Stimulated activated CD4-positive, alpha-beta T cell treated with anti-CD3 and anti-CD28 coated beads, Interleukin-1b, Interleukin-23, amount 100 ng/mL, for 24 hours (primary cell): Measurements from ENCODE around the gene TLCD3A.
"Not testable (repeated sequence)": the region's sequence is repeated elsewhere in the genome, so short reads cannot be mapped to it uniquely, and the experiment has no call there.

Experiments
- DNase-seq, 4 experiments: peaks; one replicate each; pipeline ENCODE4 v3.0.0-alpha.2; 2020; ENCODE audit warnings: low read depth in 4 of 4, low spot score in 1 of 4

TLCD3A gene

DNA sequence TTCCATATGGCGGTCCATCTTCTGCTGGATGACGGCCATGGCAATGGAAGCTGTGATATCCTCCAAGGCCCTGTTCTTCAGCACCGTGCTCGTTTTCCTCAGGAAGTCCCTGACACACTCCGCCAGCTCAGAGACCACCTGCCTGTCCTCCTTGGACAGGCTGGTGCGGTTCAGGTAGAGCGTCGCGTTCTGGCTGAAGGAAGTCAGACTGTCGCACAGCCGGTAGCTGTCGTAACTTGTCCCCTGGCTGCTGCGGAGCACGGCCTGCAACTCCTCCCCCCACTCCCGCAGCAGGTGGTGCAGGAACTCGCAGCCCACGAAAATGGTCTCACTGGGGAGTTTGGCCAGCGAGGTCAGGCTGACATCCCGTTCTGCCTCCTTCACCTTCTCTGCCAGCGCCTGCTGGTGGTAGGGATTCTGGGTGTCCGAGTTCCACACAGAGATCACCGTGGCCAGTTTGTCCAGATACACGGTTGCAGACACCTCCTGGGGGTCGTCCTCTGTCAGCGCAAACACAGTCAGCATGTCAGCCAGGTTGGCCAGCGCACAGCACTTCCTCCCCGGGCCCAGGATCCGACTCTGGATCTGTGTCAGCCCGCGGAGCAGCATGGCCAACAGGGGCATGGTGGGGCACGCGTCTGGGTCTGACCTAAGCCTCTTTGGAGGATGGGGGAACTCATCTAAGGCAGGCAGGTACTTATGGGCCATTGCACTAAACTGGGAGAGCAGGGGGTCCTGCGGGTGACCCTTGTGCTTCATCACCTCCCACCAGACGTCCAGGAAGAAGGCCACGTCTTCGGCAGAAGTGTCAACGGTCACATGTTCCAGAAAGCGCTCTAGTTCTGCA, 14.6 kb downstream of the TLCD3A start:
- DNase-seq: no peak

DNA sequence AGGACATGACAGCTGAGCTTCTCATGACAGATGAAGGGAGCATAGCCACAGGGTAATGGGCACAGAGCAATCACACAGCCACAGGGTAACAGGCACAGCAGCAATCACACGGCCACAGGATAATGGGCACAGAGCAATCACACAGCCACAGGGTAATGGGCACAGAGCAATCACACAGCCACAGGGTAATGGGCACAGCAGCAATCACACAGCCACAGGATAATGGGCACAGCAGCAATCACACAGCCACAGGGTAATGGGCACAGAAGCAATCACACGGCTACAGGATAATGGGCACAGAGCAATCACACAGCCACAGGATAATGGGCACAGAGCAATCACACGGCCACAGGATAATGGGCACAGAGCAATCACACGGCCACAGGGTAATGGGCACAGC, 16.2 kb downstream of the TLCD3A start:
- DNase-seq: not testable (repeated sequence)

DNA sequence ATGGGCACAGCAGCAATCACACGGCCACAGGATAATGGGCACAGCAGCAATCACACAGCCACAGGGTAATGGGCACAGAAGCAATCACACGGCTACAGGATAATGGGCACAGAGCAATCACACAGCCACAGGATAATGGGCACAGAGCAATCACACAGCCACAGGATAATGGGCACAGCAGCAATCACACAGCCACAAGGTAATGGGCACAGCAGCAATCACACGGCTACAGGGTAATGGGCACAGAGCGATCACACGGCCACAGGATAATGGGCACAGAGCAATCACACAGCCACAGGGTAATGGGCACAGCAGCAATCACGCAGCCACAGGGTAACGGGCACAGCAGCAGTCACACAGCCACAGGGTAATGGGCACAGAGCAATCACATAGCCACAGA, 17.0 kb downstream of the TLCD3A start:
- not testable (repeated sequence) for DNase-seq

DNA sequence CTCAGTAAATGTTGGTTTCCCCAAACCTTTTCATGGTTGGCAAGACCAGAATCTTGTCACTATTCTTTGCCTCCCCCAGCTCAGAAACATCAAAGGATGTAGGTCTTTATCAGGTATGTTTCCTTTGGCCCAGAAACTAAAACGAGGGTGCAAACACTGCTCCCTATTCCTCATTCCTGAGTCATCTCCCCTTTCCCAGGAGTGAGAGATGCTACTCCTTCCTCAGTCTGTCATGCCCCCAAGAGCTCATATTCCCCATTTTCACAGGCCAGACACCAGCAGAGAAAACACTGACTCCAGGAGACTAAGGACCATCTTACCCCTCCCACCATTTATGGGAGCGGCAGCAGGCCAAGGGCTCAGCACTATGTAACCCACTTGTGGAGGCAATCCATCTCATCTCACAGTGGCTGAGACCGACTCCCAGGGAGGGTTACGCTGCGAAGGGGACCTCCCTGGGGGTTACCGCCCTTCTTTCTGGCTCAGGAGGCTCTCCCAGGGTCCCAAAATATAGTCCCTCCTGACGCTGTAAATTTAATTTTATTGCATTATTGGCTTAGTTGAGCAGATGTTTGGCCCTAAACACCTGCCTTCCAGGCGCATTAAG, 18.1 kb downstream of the TLCD3A start:
- DNase-seq: no peak

DNA sequence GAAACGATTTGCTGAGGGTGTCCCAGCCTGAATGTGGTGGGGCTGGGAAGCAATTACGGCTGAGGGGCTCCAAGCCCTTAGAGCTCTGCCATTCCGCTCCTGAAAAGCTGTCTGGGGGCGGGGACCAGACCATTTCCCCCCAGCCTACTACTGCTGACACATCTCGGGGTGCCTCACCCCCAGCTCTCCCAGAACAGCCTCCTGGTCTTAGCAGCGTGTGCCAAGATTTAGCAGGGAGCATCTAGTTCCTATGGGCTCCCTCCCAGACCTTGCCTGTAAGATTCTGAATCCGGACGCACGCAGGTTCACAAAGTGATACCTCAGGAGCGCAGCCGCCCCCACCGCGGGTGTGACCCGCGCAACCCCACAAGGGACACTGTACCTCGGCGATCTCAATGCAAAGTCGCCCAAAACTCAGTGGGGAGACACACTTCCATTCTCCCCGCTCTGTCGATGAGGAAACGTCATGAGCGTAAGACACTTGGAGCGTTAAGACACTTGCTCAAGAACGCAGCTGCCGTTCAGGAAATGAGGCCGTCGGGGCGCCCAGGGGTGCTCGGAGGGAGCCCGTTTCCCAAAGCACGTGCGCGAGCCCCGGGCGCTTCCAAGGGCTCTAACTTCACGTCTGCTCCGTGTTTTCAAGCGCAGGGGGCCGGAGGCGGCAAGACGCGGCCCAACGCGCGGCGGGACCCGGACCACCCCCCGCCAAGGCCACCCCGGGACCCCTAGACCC, 19.0 kb downstream of the TLCD3A start:
- DNase-seq: peak in 1 of 4 experiments; percentile 31

DNA sequence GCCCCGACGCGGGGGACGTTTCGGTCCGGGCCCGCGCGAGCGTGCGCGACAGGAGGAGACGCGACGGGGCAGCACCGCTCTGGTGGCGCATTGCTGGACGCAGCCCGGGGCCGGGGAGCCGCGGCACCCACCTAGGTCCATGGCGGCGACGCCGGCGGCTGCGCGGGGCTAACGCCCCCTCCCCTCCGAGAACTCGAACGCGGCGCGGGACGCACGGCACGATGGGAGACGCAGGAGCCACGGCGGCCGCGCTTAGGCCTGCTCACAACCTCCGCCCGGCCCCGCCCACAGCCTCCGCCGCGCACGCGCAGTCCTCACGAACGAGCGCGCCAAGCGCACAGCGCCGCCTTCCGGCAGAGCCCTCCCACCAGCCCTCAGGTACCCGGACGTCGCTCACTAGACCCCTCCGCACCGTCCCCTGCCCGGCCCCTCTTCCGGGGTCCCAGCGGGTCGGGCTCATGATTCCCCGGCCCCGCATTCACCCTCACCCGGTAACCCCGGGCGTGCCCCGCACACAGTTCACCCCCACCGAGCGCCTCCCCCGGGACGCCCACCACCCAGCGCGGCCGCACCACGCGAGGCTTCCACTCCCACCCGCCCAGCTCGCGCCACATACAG, 19.7 kb downstream of the TLCD3A start, which contains the start of gene GEMIN4:
TSS of gene GEMIN4 (minus strand) at position 263 of the 618 bp plus-strand sequence. CDS start at position 141, 122 bp downstream.
- peak; percentile 94 to 100 (median 98) for DNase-seq

DNA sequence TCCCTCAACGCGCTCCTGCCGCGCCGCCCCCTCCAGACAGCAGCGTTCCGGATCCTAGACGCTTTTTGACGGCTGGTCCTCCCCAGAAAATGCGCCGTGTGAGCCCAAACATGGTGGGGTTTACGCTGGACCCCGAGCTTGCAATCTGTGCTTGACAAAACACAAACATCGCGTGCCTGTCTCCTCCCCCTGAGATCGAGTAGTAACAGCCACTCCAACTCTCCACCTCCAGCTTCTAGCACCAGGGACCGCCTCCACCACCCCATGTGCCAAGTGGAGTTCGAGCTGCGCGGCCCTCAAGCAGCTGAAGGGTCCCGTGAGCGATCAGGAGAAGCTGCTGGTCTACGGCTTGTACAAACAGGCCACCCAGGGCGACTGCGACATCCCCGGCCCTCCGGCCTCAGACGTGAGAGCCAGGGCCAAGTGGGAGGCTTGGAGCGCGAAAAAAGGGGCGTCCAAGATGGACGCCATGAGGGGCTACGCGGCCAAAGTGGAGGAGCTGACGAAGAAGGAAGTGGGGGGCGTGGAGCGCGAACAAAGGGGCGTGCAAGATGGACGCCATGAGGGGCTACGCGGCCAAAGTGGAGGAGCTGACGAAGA, 20.3 kb downstream of the TLCD3A start:
- no peak for DNase-seq

DNA sequence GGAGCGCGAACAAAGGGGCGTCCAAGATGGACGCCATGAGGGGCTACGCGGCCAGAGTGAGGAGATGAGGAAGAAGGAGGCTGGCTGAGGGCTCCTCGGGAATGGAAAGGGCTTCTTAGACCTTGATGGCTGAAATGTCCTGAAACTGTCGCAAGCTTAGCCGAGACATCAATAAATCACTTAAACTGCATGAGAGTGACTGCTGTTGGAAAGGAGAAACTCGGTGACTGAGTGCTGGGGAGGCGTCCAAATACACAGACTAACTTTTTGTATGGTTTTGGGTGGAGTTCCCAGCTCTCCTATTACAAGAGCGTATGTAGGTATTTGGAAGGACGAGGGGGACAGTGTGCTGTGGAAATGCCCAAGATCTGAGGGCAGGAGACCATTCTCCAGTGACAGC, 21.0 kb downstream of the TLCD3A start:
- DNase-seq: no peak

DNA sequence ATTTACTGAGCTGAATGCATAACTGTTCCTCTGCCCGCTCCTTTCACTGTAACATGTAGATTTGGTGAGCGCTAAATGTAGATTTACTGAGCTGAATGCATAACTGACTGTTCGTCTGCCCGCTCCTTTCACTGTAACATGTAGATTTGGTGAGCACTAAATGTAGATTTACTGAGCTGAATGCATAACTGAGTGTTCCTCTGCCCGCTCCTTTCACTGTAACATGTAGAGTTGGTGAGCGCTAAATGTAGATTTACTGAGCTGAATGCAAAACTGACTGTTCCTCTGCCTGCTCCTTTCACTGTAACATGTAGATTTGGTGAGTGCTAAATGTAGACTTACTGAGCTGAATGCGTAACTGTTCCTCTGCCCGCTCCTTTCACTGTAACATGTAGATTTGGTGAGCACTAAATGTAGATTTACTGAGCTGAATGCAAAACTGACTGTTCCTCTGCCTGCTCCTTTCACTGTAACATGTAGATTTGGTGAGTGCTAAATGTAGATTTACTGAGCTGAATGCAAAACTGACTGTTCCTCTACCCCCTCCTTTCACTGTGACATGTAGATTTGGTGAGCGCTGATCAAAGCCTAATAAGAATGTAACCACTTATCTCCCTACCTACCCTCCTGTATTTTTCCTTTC, 23.0 kb downstream of the TLCD3A start:
- DNase-seq: not testable (repeated sequence)

DNA sequence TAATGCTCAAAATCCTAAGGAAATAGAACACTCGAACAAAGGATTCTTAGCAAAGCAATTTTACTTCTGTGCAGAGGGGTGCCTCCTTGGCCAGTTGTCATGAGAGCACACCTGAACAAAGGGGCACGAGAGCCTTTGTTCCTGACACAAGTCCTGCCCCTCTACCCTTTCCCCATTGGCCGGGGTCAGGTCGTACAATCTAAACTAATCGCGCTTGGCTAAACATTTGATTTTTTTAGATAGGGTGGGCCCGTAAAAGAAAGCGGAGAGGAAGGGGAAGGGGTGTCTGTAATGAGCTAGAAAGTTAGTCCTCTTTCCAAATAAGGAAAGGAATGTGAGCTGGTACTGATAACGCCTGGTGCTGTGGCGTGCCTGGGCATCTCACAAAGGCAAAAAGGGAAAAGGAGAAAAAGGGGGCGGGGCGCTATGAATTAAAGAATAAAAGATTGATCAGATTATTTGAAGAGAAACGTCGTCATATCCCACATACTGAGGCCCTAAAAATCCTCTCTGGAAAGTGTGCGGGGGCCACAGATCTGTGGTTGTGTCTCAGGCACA, 23.7 kb downstream of the TLCD3A start:
- DNase-seq: not testable (repeated sequence)

DNA sequence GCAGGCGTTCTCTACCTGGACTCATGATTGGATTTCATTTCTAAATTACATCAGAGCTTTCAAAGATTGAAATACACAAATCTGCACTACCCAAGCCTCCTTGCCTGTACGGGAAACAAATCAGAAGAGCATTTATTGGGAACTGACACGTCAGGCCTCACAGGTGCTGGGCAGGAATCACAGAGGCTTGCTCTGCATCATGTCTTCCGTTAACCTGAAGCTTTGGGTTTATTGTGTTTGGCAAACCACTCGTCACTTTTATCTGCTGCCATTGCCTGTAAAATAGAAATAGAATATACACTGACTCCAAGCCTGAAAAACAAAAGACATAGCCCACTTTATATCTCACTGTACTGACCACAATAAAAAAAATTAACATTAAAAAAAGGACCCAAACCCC, 27.6 kb downstream of the TLCD3A start:
- DNase-seq: no peak

DNA sequence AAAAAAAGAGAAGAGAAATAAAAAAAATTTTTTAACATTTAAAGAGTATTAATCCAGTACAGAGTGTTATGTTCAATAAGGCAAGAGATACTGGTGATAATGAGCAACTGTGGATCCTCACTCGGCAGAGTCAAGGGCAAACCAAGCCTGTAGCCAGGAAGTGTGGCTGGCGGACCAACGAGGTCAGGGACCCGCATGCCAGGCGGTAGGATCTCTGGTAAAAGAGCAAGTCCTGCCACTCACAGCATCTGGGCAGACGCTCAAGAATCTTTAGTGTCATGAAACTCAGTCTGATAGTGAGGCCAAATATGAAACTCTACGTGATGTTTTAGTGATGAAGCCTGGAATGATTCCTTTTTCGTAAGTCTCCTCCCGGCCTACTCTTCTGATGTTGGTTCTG, 28.0 kb downstream of the TLCD3A start:
- no peak for DNase-seq

DNA sequence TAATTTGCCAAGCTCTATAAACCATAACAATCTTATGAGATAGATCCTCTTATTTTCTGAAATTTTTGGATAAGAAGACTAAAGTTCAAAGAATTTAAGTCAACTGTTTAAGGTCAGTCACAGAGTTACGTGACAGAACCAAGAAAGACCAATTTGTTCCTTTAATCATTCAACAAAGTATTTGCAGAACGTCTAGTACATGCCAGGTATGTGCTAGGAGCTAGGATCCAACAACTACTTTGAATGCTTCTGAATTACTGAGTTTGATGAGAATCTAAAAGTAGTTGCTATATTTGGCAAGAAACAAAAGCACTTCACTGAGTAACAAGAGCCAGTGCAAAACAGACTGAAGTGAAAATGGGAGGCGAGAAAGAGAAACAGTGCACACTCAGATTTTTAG, 34.7 kb downstream of the TLCD3A start:
- no peak for DNase-seq

DNA sequence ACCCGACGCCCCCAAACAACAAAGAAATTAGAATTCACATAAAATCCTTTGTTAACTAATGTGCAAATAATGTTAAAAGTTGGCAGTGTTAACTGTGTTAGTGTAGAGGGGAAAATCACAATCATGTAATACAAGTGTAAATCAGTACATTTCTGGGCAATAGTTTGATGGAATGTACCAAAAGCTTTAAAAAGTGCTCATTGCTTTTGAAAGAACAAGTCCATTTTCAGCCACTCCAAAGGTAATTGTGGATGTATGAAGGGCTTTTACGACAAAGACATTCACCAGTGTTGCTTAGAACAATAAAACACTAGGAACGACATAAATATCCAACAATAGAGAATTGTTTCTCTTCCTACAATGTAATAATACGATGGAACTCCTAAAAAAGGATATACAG, 40.6 kb downstream of the TLCD3A start:
- no peak for DNase-seq

DNA sequence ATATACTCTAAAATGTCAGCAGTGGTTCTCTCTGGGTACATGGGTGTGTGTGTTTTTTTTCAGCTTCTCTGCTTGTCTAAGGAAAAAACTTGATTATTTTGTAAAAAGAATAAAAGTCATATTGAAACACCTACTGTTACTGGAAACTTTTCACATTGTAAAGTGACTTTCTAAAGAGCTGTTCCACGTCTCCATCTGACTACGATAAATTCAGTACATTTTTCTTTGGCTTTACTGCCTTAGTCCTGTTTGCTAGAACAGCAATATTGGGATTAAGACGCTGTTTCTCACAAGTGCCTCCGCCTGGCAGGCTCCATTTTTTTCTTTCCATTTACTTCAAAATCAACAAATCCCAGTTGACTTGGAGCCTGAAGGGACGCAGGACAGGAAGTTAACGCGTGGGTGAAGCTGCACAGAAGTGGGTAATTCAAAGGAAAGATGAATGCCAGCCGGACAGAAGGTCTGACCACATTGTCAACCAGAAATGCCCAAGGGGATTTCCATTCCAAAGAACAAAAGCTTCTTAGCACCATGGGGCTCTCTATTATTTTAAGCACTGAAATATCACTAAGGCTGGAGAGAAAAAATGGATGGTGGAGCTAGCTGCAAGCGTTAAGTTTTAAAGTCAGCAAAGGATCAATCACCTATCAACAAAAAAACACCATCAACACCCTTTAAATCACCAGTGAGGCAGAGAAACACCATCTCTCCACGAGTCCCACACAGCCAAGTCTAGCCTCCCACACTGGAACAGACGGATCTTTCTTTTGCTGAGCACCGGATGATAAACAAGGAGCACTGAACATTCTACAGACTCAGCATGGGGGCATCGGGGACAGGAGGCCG, 41.3 kb downstream of the TLCD3A start:
- no peak for DNase-seq

DNA sequence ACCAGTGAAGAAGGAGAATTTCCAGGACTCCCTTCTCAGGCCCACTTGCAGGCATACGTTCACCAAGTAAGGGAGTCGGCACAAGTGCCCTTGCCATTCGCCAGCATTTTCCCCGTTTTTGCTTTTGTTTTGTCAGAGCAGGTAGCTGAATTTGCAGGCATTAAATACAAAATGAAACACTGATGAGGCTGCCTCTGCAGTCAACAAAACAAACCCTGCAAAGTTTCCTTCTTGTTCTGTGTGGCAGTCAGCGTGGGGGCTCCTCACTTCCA, 41.9 kb downstream of the TLCD3A start:
- no peak for DNase-seq

DNA sequence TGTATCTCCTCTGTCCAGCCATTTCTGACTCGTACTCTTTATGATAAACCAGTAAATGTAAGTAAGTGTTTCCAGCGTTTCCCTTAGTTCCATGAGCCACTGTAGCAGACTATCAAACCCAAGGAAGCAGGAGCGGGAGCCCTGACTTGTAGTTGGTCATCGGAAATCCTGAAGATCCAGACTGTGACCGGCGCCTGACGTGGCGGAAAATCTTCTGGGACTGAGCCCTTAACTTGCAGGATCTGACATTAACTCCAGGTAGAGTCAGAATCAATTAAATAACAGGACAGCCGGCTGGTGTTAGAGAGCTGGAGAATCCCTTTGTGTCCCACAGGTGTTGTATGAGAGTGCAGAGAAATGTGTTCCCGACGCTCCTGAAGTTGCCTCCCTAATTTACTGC, 45.7 kb downstream of the TLCD3A start:
- DNase-seq: no peak

DNA sequence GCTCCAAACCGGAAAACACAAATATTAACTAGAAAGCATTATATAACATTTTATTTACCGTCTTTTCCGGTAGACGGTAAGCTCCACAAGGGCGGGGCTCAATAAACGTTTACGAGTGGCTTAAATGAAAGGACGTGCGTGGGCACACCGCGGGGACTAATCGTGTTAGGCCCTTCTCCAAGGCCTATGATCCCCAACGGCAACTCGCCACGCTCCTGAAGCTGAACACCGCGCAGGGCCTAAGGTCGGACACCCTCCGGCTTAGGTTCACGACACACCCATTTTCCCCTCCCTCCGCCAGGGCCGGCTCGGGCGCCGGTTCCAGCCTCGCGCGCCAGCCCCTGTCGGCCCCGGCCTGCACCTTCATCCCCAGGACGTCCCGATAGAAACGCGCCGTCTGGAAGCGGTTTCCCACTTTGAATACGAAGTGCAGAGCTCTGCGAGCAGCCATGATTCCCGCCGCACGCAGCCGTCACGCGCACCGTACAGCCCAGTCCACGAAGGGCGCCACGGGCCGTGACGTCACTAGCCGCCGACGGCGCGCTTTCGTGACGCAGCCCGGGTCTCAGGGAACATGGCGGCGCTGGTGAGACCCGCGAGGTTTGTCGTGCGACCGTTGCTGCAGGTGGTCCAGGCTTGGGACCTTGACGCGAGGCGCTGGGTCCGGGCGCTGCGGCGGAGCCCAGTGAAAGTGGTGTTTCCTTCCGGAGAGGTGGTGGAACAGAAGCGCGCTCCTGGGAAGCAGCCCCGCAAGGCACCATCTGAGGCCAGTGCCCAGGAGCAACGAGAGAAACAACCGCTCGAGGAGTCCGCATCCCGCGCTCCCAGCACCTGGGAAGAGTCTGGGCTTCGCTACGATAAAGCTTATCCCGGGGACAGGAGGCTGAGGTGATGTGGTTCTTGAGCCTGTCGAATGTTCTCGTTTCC, 49.7 kb downstream of the TLCD3A start, which contains the start of the genes GLOD4 and MRM3:
TSS of gene GLOD4 (minus strand) at position 476 of the 927 bp plus-strand sequence. CDS start at position 451, 25 bp downstream.
TSS of gene MRM3 (plus strand) at position 549 of the 927 bp plus-strand sequence. CDS start at position 575, 26 bp downstream.
- peak; percentile 88 to 92 (median 90) for DNase-seq
